CD14-positive monocyte (primary cell): Measurements from ENCODE around the gene SAP30BP. TPM values are rescaled to one million over a fixed set of nuclear protein-coding genes. Genes with fewer than 3 reads are reported as not detected.

ENCODE experiments used
- DNase-seq, 3 donors: peaks; one replicate each; pipeline ENCODE4 v3.0.0-alpha.2; 2011 to 2022
- H2AFZ ChIP-seq: 2 replicates; pipeline ENCODE4 v1.6.0; 2012; ENCODE audit warnings: mild to moderate bottlenecking, low read depth, low read length, inconsistent platforms; ENCODE audit not compliant: insufficient read depth, poor library complexity, severe bottlenecking
- H3K27ac ChIP-seq, 2 donors: 1 replicate in 1 of 2; 2 replicates in 1 of 2; pipeline ENCODE4 v1.5.1; 2012 to 2013; ENCODE audit warnings: low read length in 2 of 2, control low read depth in 1 of 2, inconsistent platforms in 1 of 2, low read depth in 1 of 2, mild to moderate bottlenecking in 1 of 2
- H3K27me3 ChIP-seq, 2 donors: one replicate each; pipeline versions ENCODE4 v1.6.0 to v1.6.1; 2011 to 2013; ENCODE audit warnings: low read length in 2 of 2; ENCODE audit not compliant: control insufficient read depth in 2 of 2, insufficient read depth in 2 of 2
- H3K36me3 ChIP-seq, 2 donors: replicated peaks in 1 of 2; 1 replicate in 1 of 2; 2 replicates in 1 of 2; pipeline versions ENCODE4 v1.5.1 to v1.6.1; 2012 to 2013; ENCODE audit warnings: low read length in 2 of 2, control low read depth in 1 of 2, inconsistent platforms in 1 of 2, mild to moderate bottlenecking in 1 of 2; ENCODE audit not compliant: insufficient read depth in 2 of 2, control insufficient read depth in 1 of 2
- H3K4me1 ChIP-seq, 2 donors: 1 replicate in 1 of 2; 2 replicates in 1 of 2; pipeline versions ENCODE4 v1.5.1 to v1.6.1; 2012 to 2013; ENCODE audit warnings: low read length in 2 of 2, control low read depth in 1 of 2, inconsistent platforms in 1 of 2, mild to moderate bottlenecking in 1 of 2, moderate library complexity in 1 of 2; ENCODE audit not compliant: insufficient read depth in 2 of 2, control insufficient read depth in 1 of 2
- H3K4me2 ChIP-seq: replicated peaks from 2 replicates; pipeline ENCODE3; 2012; ENCODE audit warnings: low read length, moderate library complexity, mild to moderate bottlenecking; ENCODE audit not compliant: poor library complexity, severe bottlenecking; ENCODE audit errors: extremely low read depth
- H3K4me3 ChIP-seq, 3 experiments: fragments of 200-600 bp in 1 of 3; sonication (generic) in 1 of 3; replicated peaks in 1 of 3; 1 replicate in 2 of 3; 2 replicates in 1 of 3; pipeline ENCODE4 v1.5.1; 2011 to 2013; ENCODE audit warnings: low read length in 3 of 3, mild to moderate bottlenecking in 3 of 3, control low read depth in 2 of 3, low read depth in 2 of 3, inconsistent platforms in 1 of 3, moderate library complexity in 1 of 3
- H3K79me2 ChIP-seq: 2 replicates; pipeline ENCODE4 v1.6.0; 2012; ENCODE audit warnings: mild to moderate bottlenecking, control low read depth, inconsistent platforms, low read length, moderate library complexity; ENCODE audit not compliant: insufficient read depth
- H3K9ac ChIP-seq: 2 replicates; pipeline ENCODE4 v1.6.0; 2017; ENCODE audit warnings: low read length, mild to moderate bottlenecking; ENCODE audit not compliant: insufficient read depth, poor library complexity, severe bottlenecking
- H3K9me3 ChIP-seq, 2 donors: replicated peaks in 1 of 2; 1 replicate in 1 of 2; 2 replicates in 1 of 2; pipeline versions ENCODE4 v1.5.1 to v1.6.1; 2012 to 2013; ENCODE audit warnings: low read length in 2 of 2, control low read depth in 1 of 2; ENCODE audit not compliant: control insufficient read depth in 1 of 2, insufficient read depth in 1 of 2
- H4K20me1 ChIP-seq: 2 replicates; pipeline ENCODE4 v1.6.0; 2012; ENCODE audit warnings: mild to moderate bottlenecking, low read length, control low read depth, moderate library complexity; ENCODE audit not compliant: insufficient read depth
- H3K27ac Mint-ChIP-seq, 7 donors: one replicate each; pipeline ENCODE4 v1.8.0; 2020; ENCODE audit warnings: mild to moderate bottlenecking in 7 of 7, mixed read lengths in 7 of 7, moderate library complexity in 6 of 7, inconsistent platforms in 2 of 7
- H3K27me3 Mint-ChIP-seq, 3 donors: one replicate each; pipeline ENCODE4 v1.8.0; 2021 to 2022; ENCODE audit warnings: low read depth in 3 of 3, mild to moderate bottlenecking in 3 of 3, mixed read lengths in 3 of 3, moderate library complexity in 3 of 3, inconsistent platforms in 1 of 3
- H3K36me3 Mint-ChIP-seq, 2 donors: one replicate each; pipeline ENCODE4 v1.8.0; 2020; ENCODE audit warnings: mixed read lengths in 2 of 2, inconsistent platforms in 1 of 2, mild to moderate bottlenecking in 1 of 2
- H3K4me1 Mint-ChIP-seq: one replicate; pipeline ENCODE4 v1.8.0; 2020; ENCODE audit warnings: mild to moderate bottlenecking, mixed read lengths
- H3K4me3 Mint-ChIP-seq, 2 donors: one replicate each; pipeline ENCODE4 v1.8.0; 2020; ENCODE audit warnings: mild to moderate bottlenecking in 2 of 2, mixed read lengths in 2 of 2, moderate library complexity in 1 of 2
- H3K9me3 Mint-ChIP-seq, 7 donors: one replicate each; pipeline ENCODE4 v1.8.0; 2020 to 2022; ENCODE audit warnings: mixed read lengths in 7 of 7, mild to moderate bottlenecking in 6 of 7, moderate library complexity in 6 of 7, inconsistent platforms in 2 of 7
- CTCF ChIP-seq: fragments of 200-600 bp; IDR thresholded peaks from one replicate; pipeline ENCODE4 v1.8.0; 2022; ENCODE audit warnings: antibody characterized with exemption, mild to moderate bottlenecking
- WGBS: methylation state at CpG from one replicate; pipeline ENCODE4 v1.1.5; 2013; ENCODE audit warnings: missing lambda C conversion rate; ENCODE audit not compliant: insufficient coverage; 5-methylcytosine and 5-hydroxymethylcytosine counted together
- intact Hi-C, 2 donors: fragments of 100-400 bp; cut with micrococcal nuclease; formaldehyde crosslinking; loops; one replicate each; pipeline versions ENCODE4 v1.15.0 to v1.15.1; 2023
- polyA plus RNA-seq, 3 donors: library from polyadenylated mRNA; depleted of rRNA in 1 of 3; unstranded in 2 of 3; stranded (reverse) in 1 of 3; fragments of 300-500 nt in 2 of 3; fragments of >200 nt in 1 of 3; fragmentation: Illumina TruSeq in 2 of 3; gene quantifications; 1 replicate in 2 of 3; 2 replicates in 1 of 3; pipeline ENCODE4 v1.2.3, GENCODE V29; 2012 to 2021

Gene SAP30BP
- polyA plus RNA-seq, 3 donors, result 43.8 to 130 (median 61.6) TPM

GRCh38 chr17:75641343-75641742 is 25.8 kb upstream of the SAP30BP start:
- Histone ChIP-seq H3K36me3 (peaks cover 14 to 44% of the 10 kb centered on the region in 2 donors), H3K27me3 (no peaks in the 10 kb centered on the region), H3K9me3 (no peaks in the 10 kb centered on the region), H3K4me3 (no peak overlapping the region), H3K4me2 (no peak overlapping the region), H4K20me1 (no peaks in the 10 kb centered on the region), H2AFZ (no peak overlapping the region), H3K4me1 (peaks cover 10 to 15% of the 10 kb centered on the region in 2 donors), H3K9ac (no peak overlapping the region), H3K27ac (no peak overlapping the region), H3K79me2 (no peaks in the 10 kb centered on the region)
- no peak for TF ChIP-seq CTCF
- Mint-ChIP-seq H3K27ac (no peak overlapping the region), H3K4me1 (peaks cover 17% of the 10 kb centered on the region), H3K9me3 (no peaks in the 10 kb centered on the region), H3K27me3 (peaks cover 0 to 2% (median 0%) of the 10 kb centered on the region in 3 donors), H3K36me3 (peaks cover 22 to 48% of the 10 kb centered on the region in 2 donors), H3K4me3 (no peak overlapping the region)
- no peak for DNase-seq
- 96% methylated on average over 9 of the region's 9 CpGs for WGBS
- intact Hi-C loops, result no loop called here

- Histone ChIP-seq H3K4me3 (no peak overlapping the region), H4K20me1 (no peaks in the 10 kb centered on the region), H2AFZ (no peak overlapping the region), H3K9me3 (no peaks in the 10 kb centered on the region), H3K27me3 (no peaks in the 10 kb centered on the region), H3K79me2 (no peaks in the 10 kb centered on the region), H3K36me3 (peaks cover 14 to 41% of the 10 kb centered on the region in 2 donors), H3K4me1 (peaks cover 12 to 19% of the 10 kb centered on the region in 2 donors), H3K9ac (no peak overlapping the region), H3K27ac (peak overlapping the region in 1 of 2 donors; percentile 46), H3K4me2 (no peak overlapping the region)
- Mint-ChIP-seq H3K27ac (peak overlapping the region in 4 of 7 donors; percentile 22 to 64 (median 44)), H3K4me1 (peaks cover 22% of the 10 kb centered on the region), H3K27me3 (peaks cover 0 to 2% (median 0%) of the 10 kb centered on the region in 3 donors), H3K9me3 (no peaks in the 10 kb centered on the region), H3K36me3 (peaks cover 22 to 48% of the 10 kb centered on the region in 2 donors), H3K4me3 (no peak overlapping the region)
- no peak for DNase-seq
- 97% methylated on average over 4 of the region's 7 CpGs for WGBS
- TF ChIP-seq CTCF, result no peak
- intact Hi-C loops, result no loop called here
These were observed 24.9 kb upstream of the SAP30BP start for GRCh38 chr17:75642182-75642783.
